Keratinocyte (primary cell): ENCODE data around the gene SELENOV. TPM values are rescaled to one million over a fixed set of nuclear protein-coding genes. Genes with fewer than 3 reads are reported as not detected.
A peak's percentile ranks its signal among the peaks of the same experiment; 100 is the strongest.

ENCODE experiments used
- DNase-seq: peaks from one replicate; pipeline ENCODE4 v3.0.0-alpha.2; 2011; ENCODE audit warnings: low read depth, missing footprints, low spot score
- FAIRE-seq: peaks from 2 replicates; lab custom pipeline; 2011; peaks lifted over from hg19 to GRCh38; lab: Jason Lieb, UNC
- H2AFZ ChIP-seq: 2 replicates; pipeline ENCODE4 v1.6.0; 2012; ENCODE audit warnings: low read length, control low read depth, inconsistent platforms; ENCODE audit not compliant: control insufficient read depth
- H3K27ac ChIP-seq: 2 replicates; pipeline ENCODE4 v1.5.1; 2011; ENCODE audit warnings: low read length; ENCODE audit not compliant: control insufficient read depth, insufficient read depth
- H3K27me3 ChIP-seq: 3 replicates; pipeline ENCODE4 v1.6.0; 2011; ENCODE audit warnings: low read length; ENCODE audit not compliant: control insufficient read depth, insufficient read depth; ENCODE audit errors: extremely low read depth
- H3K36me3 ChIP-seq, 2 experiments: 2 replicates in 1 of 2; 3 replicates in 1 of 2; pipeline ENCODE4 v1.5.1; 2011; ENCODE audit warnings: low read length in 2 of 2, mild to moderate bottlenecking in 1 of 2; ENCODE audit not compliant: control insufficient read depth in 2 of 2, insufficient read depth in 2 of 2; ENCODE audit errors: extremely low read depth in 1 of 2
- H3K4me1 ChIP-seq: 3 replicates; pipeline ENCODE4 v1.5.1; 2011; ENCODE audit warnings: low read length; ENCODE audit not compliant: control insufficient read depth, insufficient read depth; ENCODE audit errors: extremely low read depth
- H3K4me2 ChIP-seq: 3 replicates; pipeline ENCODE4 v1.6.0; 2011; ENCODE audit warnings: low read depth, low read length; ENCODE audit not compliant: control insufficient read depth, insufficient read depth; ENCODE audit errors: extremely low read depth
- H3K4me3 ChIP-seq, 3 experiments: fragments of 200-600 bp in 1 of 3; sonication (generic) in 1 of 3; 2 replicates in 2 of 3; 3 replicates in 1 of 3; pipeline ENCODE4 v1.5.1; 2011 to 2016; ENCODE audit warnings: low read length in 3 of 3, mild to moderate bottlenecking in 3 of 3, control low read depth in 2 of 3, inconsistent platforms in 1 of 3, low read depth in 1 of 3, mixed read lengths in 1 of 3, mixed run types in 1 of 3, moderate library complexity in 1 of 3; ENCODE audit not compliant: control insufficient read depth in 2 of 3, insufficient read depth in 2 of 3; ENCODE audit errors: extremely low read depth in 1 of 3
- H3K79me2 ChIP-seq: 2 replicates; pipeline ENCODE4 v1.6.0; 2012; ENCODE audit warnings: low read length; ENCODE audit not compliant: control insufficient read depth, insufficient read depth
- H3K9ac ChIP-seq: 3 replicates; pipeline ENCODE4 v1.6.0; 2011; ENCODE audit warnings: low read length; ENCODE audit not compliant: control insufficient read depth, insufficient read depth; ENCODE audit errors: extremely low read depth
- H3K9me1 ChIP-seq: 3 replicates; pipeline ENCODE4 v1.6.0; 2011; ENCODE audit warnings: low read length; ENCODE audit not compliant: control insufficient read depth, insufficient read depth; ENCODE audit errors: extremely low read depth
- H3K9me3 ChIP-seq: 2 replicates; pipeline ENCODE4 v1.5.1; 2012; ENCODE audit warnings: low read depth, low read length; ENCODE audit not compliant: control insufficient read depth
- H4K20me1 ChIP-seq: 3 replicates; pipeline ENCODE4 v1.6.0; 2011; ENCODE audit warnings: low read length; ENCODE audit not compliant: control insufficient read depth, insufficient read depth; ENCODE audit errors: extremely low read depth
- EZH2 ChIP-seq: IDR thresholded peaks from one replicate; pipeline ENCODE4 v1.6.1; 2012; ENCODE audit warnings: inconsistent platforms, mild to moderate bottlenecking, low read length, moderate library complexity
- dilution Hi-C: fragments of 300-500 bp; cut with MboI; formaldehyde crosslinking; loops from one replicate; pipeline ENCODE4 v1.7.0; 2020; ENCODE audit warnings: low sequenced_read_pairs; ENCODE audit not compliant: extremely low pct_ligation_motif_present
- polyA plus RNA-seq, 5 experiments: library from polyadenylated mRNA; depleted of rRNA in 3 of 5; stranded (reverse) in 3 of 5; stranded (forward) in 1 of 5; unstranded in 1 of 5; fragments of >200 nt; gene quantifications; 1 replicate in 1 of 5; 2 replicates in 3 of 5; 3 replicates in 1 of 5; pipeline versions ENCODE4 v1.2.1 to v1.2.3, GENCODE V29; 2011 to 2012; ENCODE audit warnings: missing spikeins in 2 of 5, low read depth in 1 of 5, low replicate concordance in 1 of 5
- TF ChIP-seq, protein P1 (sequence below), 3 experiments: IDR thresholded peaks in 1 of 3; conservative IDR thresholded peaks in 1 of 3; optimal IDR thresholded peaks in 1 of 3; 2 replicates in 2 of 3; 3 replicates in 1 of 3; pipeline versions ENCODE3 to v1.5.1; 2011; ENCODE audit warnings: low read length in 3 of 3, mild to moderate bottlenecking in 3 of 3, moderate library complexity in 2 of 3, control low read depth in 1 of 3, inconsistent platforms in 1 of 3; ENCODE audit not compliant: insufficient read depth in 2 of 3; ENCODE audit errors: extremely low read depth in 1 of 3

The SELENOV gene
- polyA plus RNA-seq, 1 donor (not counting 4 experiments of a cell fraction or from before 2014, with no cell fraction given): not detected

GRCh38 chr19:39525205-39525604 is 10.3 kb downstream of the SELENOV start:
- Histone ChIP-seq H4K20me1 (no peaks in the 10 kb centered on the region), H3K4me1 (no peaks in the 10 kb centered on the region), H3K9ac (no peak overlapping the region), H3K9me1 (no peaks in the 10 kb centered on the region), H3K79me2 (no peaks in the 10 kb centered on the region), H2AFZ (no peak overlapping the region), H3K4me3 (no peak overlapping the region), H3K27ac (no peak overlapping the region), H3K9me3 (no peaks in the 10 kb centered on the region), H3K4me2 (no peak overlapping the region), H3K27me3 (no peaks in the 10 kb centered on the region), H3K36me3 (no peaks in the 10 kb centered on the region)
- TF ChIP-seq, protein P1, sequence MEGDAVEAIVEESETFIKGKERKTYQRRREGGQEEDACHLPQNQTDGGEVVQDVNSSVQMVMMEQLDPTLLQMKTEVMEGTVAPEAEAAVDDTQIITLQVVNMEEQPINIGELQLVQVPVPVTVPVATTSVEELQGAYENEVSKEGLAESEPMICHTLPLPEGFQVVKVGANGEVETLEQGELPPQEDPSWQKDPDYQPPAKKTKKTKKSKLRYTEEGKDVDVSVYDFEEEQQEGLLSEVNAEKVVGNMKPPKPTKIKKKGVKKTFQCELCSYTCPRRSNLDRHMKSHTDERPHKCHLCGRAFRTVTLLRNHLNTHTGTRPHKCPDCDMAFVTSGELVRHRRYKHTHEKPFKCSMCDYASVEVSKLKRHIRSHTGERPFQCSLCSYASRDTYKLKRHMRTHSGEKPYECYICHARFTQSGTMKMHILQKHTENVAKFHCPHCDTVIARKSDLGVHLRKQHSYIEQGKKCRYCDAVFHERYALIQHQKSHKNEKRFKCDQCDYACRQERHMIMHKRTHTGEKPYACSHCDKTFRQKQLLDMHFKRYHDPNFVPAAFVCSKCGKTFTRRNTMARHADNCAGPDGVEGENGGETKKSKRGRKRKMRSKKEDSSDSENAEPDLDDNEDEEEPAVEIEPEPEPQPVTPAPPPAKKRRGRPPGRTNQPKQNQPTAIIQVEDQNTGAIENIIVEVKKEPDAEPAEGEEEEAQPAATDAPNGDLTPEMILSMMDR (optimal IDR thresholded peaks at IDR 0.05 in 1 of 3, IDR thresholded peaks at IDR 0.05 in 1 of 3, conservative IDR thresholded peaks at IDR 0.05 in 1 of 3; ENCODE audit: extremely low read depth in 1 of 3, insufficient read depth in 2 of 3, low read length in 3 of 3): no peak
- no peak for TF ChIP-seq EZH2
- dilution Hi-C loops: no loop called here
- FAIRE-seq (no peak), DNase-seq (no peak)

DNA sequence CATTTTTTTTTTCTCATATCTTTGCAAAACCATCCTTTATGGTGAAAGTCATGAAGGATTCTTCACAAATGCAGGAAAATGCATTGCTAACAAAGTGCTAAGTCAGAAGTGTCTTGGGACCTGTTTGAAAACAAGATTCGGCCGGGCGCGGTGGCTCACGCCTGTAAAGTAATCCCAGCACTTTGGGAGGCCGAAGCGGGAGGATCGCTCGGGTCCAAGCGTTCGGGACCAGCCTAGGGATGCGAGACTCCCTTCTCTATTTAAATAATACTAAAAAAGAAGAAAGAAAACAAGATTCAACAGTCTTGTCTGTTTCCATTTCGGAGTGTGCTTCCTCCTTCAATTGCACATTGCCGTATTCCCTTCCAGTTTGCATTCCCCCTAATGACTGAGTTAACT is 16.9 kb downstream of the SELENOV start:
- no peaks in the 10 kb centered on the region for H3K9me1 ChIP-seq
- H3K27me3 ChIP-seq: no peaks in the 10 kb centered on the region
- peaks cover 7% of the 10 kb centered on the region for H3K4me1 ChIP-seq
- peaks cover 13% of the 10 kb centered on the region for H3K79me2 ChIP-seq
- no peak overlapping the region for H3K27ac ChIP-seq
- FAIRE-seq (no peak), DNase-seq (no peak)
- H4K20me1 ChIP-seq: no peaks in the 10 kb centered on the region
- TF ChIP-seq EZH2: no peak
- TF ChIP-seq, protein P1 (optimal IDR thresholded peaks at IDR 0.05 in 1 of 3, IDR thresholded peaks at IDR 0.05 in 1 of 3, conservative IDR thresholded peaks at IDR 0.05 in 1 of 3; ENCODE audit: extremely low read depth in 1 of 3, insufficient read depth in 2 of 3, low read length in 3 of 3): no peak
- H3K9me3 ChIP-seq: no peaks in the 10 kb centered on the region
- peak overlapping the region; percentile 80 for H2AFZ ChIP-seq
- dilution Hi-C loops: no loop called here
- H3K4me3 ChIP-seq: peak overlapping the region; percentile 72 to 83 (median 78)
- H3K4me2 ChIP-seq: peak overlapping the region; percentile 83
- H3K9ac ChIP-seq: peak overlapping the region; percentile 66
- no peaks in the 10 kb centered on the region for H3K36me3 ChIP-seq
